AG10803 (cell line): Measurements from ENCODE around the gene FAM168B.
"Not testable (repeated sequence)": the region's sequence is repeated elsewhere in the genome, so short reads cannot be mapped to it uniquely, and the experiment has no call there.

Source experiments
- DNase-seq: peaks from one replicate; pipeline ENCODE4 v3.0.0; 2010; ENCODE audit warnings: low read depth
- H3K4me3 ChIP-seq: 2 replicates; pipeline ENCODE4 v1.5.1; 2011; ENCODE audit warnings: mild to moderate bottlenecking, low read length, control low read depth
- TF ChIP-seq, protein P1 (sequence below): conservative IDR thresholded peaks from 2 replicates; pipeline ENCODE4 v1.5.1; 2011; ENCODE audit warnings: mild to moderate bottlenecking, low read length, control low read depth, inconsistent platforms

Gene FAM168B

DNA sequence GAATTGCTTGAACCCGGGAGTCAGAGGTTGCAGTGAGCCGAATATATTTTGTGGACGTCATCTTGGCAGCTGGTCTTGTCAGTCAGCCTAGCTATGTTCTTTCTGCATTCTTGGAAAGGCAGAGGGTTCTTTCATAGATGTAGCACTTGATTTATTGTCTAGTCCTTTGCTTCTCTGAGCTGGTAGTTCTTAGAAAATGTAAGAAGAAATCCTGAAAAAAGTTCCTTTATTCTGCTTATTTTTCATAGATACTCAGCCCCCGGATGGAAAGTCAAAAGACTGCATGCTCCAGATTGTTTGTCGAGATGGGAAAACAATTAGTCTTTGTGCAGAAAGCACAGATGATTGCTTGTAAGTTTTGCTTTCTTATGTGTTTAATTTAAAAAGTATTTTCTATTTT is 33.2 kb upstream of the FAM168B start:
- TF ChIP-seq, protein P1, sequence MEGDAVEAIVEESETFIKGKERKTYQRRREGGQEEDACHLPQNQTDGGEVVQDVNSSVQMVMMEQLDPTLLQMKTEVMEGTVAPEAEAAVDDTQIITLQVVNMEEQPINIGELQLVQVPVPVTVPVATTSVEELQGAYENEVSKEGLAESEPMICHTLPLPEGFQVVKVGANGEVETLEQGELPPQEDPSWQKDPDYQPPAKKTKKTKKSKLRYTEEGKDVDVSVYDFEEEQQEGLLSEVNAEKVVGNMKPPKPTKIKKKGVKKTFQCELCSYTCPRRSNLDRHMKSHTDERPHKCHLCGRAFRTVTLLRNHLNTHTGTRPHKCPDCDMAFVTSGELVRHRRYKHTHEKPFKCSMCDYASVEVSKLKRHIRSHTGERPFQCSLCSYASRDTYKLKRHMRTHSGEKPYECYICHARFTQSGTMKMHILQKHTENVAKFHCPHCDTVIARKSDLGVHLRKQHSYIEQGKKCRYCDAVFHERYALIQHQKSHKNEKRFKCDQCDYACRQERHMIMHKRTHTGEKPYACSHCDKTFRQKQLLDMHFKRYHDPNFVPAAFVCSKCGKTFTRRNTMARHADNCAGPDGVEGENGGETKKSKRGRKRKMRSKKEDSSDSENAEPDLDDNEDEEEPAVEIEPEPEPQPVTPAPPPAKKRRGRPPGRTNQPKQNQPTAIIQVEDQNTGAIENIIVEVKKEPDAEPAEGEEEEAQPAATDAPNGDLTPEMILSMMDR: no peak
- H3K4me3 ChIP-seq: no peak overlapping the region
- no peak for DNase-seq

- TF ChIP-seq, protein P1: no peak
- H3K4me3 ChIP-seq: no peak overlapping the region
- DNase-seq: no peak
Measured at GRCh38 chr2:131125195-131125757, 32.0 kb upstream of the FAM168B start.

DNA sequence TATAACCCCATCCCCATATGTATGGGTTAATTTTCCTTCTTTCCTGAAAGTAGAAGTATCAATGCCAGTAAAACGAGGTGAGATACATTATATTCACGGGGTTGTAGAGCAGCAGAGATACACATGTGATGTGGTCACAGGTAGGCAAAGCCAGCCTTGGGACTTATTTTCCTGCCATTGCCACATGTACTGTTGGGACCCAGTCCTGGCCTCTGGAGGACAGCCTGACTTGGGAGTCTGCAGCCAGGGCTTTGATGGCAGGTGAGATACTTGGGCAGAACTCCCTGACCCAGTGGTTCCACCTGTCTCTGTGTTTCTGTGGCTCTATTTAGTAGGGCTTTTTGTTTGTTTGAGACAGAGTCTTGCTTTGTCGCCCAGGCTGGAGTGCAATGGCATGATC is 29.9 kb upstream of the FAM168B start:
- no peak overlapping the region for H3K4me3 ChIP-seq
- TF ChIP-seq, protein P1: no peak
- DNase-seq: no peak

- TF ChIP-seq, protein P1: no peak
- DNase-seq: no peak
- no peak overlapping the region for H3K4me3 ChIP-seq
Measured at GRCh38 chr2:131122496-131122895, 29.2 kb upstream of the FAM168B start.

- TF ChIP-seq, protein P1: no peak
- H3K4me3 ChIP-seq: no peak overlapping the region
- DNase-seq: peak; percentile 5
Measured at GRCh38 chr2:131121464-131121863, 28.2 kb upstream of the FAM168B start.

DNA sequence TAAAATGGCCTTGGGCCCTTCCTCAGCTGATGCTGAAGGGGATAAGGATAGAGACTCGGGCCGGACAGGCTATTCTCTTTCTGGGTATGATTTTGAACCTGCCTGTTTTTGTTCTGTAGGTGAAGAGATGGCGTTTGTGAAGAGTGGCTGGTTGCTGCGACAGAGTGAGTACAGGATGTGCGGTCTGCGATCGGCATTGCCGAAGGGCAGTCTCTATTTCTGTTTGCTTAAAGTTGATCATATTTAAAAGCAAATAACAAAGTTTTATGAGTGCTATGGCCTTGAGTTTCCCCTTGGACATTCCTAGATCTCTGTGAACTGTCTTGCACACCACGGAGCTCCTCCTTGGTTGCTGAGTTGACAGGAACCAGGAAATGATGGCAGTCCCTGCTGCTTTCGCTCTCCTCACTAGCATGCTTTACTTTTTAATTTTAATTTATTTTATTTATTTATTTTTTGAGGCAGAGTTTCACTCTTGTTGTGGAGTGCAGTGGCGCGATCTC is 27.6 kb upstream of the FAM168B start:
- H3K4me3 ChIP-seq: no peak overlapping the region
- no peak for DNase-seq
- TF ChIP-seq, protein P1: no peak

GRCh38 chr2:131115752-131116151 is 22.5 kb upstream of the FAM168B start:
- DNase-seq: no peak
- no peak overlapping the region for H3K4me3 ChIP-seq
- TF ChIP-seq, protein P1: no peak

- not testable (repeated sequence) for H3K4me3 ChIP-seq, DNase-seq
Measured at GRCh38 chr2:131114950-131115349, 21.7 kb upstream of the FAM168B start.
